ENCODE data around the gene PKP4.

PKP4 gene

DNA sequence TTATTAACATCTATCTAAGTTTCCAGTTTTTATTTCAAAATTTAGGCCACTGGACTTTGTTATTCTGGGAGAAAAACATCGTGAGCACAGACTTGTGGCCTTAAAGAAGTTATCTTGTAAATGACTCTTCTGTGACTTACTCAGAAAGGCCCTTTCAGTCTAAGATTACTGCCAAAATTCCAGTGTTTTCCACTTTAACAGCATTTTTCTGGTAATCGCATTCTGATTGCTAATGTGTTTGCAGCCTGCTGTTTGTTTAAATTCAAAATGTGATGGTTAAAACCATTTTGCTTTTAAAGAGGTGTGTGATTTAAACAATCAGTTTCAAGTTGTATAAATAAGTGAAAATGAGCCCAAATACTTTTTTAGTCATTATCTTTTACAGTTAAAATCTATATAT, 201.6 kb downstream of the PKP4 start:
- DNase-seq, result no peak

DNA sequence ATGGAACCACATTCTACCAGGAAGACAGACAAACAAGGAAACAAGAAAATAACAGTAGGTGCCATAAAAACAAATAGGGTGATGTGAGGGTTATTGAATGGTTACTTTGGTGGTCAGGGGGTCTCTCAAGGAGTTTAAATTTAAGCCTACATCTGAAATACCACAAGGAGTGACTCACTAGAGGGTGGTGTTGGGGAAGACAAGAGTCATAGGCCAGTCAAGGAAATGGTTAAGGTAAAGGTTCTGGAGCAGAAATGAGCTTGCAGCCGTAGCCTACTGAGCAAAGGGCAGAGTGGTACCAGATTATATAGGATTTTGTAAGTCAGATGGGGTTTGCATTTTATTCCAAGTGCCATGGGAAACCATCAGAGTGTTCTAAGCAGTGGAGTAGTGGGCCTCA, 202.7 kb downstream of the PKP4 start:
- no peak for DNase-seq

DNA sequence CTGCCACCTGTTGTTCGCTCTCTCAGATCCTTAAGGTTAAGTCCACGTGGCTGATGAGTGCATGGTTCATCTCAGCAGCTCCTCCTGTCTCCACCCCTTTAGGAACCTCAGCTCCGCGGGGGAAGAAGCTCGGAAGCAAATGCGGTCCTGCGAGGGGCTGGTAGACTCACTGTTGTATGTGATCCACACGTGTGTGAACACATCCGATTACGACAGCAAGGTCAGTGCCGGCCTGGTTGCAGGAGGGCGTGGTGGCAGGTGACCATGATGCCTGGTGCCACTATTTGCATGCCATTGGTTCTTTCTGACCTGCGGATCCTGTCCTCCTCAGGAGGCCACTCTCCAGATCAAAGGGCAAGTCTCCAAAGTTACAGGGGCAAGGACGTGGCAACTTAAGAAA, 204.5 kb downstream of the PKP4 start:
- no peak for DNase-seq

DNA sequence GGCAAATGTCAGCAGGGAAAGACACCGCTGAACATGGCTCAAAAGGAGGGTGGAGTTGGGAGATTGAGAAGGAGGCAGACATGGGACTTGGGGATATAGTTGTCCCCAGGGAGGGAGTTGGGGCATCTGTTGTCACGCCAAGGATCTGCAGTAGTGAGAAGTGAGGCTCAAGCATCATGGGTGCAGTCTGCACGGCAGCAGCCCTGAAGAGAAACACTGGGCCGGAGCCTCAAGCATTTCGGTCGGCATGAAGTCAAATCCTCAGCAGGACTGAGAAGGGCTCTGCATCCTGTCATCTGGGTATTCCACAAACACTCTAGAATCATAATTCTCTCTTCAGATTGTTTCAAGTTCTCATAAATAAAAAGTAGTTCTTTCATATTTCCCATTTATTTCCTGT, 205.7 kb downstream of the PKP4 start:
- no peak for DNase-seq

DNA sequence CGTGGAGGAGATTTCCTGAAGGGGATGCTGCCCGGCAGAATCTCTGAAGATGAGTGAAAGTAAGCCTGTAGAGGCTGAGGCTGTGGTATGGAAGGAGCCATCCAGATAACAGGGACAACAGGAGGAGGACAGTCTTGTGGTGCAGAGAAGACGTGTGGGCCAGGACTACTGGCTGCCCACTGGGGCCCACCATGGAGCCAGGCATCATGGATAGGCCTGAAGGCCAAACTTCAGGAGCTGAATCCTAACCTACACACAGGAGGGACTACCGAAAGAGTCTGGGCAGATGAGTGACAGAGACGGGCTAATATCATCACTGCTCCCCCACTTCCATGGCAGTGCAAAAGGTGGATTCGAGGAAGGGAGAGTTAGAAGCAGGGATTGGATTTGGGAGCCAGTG, 207.0 kb downstream of the PKP4 start:
- DNase-seq, result no peak

DNA sequence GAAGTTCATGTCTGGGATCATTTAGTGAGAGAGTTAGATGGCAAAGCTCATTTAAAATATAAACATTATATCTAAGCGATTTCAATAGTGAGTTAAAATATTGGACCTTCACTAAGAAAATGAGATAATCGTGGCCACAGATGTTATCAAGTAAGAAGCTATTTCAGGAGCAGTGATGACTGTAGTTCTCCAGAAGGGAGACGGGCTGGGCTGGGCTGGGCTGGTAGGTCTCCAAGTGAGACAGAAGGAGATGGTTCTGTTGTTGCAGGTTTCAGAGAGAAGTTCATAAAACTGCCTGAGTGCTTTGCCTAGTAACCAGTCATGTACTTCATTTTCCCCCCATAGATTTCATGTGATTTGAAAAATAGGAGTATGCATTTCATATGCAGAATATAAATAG, 208.2 kb downstream of the PKP4 start:
- no peak for DNase-seq

DNA sequence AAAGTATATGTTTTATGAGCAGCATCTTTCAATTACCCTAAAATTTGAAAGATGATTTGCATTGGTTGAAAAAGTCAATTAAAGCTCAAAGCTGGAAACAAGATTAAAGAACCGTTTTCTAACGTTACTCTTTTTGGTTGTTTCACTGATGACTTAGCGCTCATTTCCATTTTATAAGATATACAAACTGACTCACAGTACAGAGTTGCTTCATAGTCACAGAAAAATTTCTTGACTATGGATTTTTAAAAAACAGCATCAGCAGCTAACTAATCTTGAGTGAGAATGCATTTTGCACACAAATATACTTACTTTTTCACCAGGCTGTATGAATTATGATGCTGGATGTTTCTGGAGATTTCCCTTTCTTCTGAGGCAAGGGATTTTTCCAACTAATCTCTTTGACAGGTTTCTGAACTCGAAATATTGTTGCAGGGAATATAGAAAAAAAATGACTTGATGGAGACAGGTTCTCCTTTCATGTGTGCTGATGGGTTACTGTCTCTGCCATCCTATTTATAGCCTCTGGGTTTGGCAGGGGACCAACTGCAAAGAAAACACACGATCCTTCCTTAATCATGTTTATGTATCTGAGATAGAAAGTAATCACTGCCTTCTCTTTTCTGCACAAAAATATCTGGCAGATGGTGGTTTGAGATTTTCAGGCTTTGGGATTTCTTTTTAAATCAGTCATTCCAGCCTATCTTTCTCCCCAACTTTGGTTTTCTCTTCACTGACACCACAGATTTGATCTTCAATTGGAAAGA, 209.0 kb downstream of the PKP4 start:
- DNase-seq, result no peak

DNA sequence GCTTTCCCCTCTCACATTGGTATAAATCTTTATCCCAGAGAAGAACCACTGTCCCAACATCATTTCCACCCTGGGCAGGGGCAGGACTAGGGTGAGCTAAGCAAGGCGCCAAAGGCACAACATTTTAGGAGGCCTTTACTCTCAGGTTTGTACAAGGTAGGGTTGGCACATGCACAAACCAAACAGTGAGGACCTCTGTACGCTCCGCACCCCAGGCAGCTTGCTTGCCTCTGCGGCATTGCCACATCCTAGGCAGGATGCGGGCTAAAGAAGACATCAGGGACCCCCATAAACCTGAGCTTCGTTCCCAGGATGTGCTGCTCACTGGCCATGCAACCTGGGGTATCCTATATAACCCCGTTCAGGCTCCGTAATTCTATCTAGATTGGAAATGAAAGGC, 210.2 kb downstream of the PKP4 start:
- DNase-seq, result no peak

DNA sequence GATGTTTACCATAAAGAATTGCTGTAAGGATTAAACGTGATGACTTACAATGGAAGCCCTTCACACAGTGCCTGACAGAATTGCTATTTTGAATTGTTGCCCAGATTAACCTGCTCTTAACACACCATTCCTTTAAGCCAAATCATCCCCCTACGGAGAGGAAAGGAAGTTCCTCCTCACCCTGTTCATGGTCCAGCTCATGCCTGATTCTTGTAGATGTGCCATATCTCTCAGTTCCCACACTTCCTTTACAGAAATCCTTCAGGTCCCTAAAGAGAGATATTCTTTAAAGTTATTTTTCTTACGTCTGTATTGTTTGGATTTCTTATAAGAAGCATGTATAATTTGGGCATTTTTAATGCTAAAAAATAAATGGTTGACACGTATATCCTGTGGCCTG, 210.8 kb downstream of the PKP4 start:
- DNase-seq, result no peak

DNA sequence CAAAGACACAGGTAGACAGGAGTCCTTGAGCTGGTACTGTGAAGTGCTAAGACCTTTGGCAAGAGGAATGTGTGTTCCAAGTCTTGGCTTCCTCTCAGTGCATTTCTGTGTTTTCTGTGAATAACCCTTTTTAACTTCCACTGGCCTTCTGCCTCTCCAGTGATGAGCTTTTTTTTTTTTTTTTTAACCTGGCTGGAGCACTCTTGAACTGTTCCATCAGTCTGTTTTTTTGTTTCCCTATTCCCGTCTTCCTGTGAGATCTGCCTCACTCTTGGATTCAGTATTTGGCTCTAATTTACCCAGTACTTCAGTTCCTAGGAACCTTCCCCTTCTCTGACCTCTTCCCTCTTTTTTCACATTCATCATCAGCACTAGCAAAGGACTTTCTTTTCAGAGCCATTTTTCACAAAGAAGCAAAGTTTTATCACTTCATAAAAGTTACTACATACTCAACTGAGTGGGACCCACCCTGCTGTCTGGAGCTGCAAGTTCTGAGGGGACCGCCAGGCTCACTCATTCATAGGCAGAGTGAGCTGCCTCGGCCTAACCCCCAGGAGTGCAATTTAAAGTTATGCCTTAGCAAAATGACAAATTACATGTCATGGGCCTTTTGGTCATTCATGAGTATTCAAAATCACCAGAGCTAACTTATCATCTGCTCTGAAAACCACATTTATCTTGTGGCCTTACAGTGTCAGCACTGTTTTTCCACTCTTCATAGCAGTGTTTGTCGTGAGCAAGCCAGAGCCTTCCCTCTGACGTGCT, 211.4 kb downstream of the PKP4 start:
- no peak for DNase-seq

DNA sequence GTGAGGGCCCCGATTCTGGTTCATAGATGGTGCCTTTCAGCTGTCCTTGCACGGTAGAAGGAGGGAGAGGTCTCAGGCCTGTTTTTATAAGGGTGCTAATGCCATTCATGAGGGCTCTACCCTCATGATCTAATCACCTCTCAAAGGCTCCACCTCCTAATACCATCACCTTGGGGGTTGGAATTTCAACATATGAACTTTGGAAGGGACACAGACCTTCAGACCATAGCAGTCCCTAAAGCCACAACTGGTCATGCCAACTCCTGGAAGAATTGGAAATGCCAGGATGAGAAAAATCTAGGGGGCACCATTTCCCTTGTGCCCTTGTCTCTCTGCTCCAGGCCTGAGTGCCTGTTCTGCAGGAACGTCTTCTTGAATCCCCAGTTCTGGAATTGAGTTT, 213.5 kb downstream of the PKP4 start:
- DNase-seq, result no peak

DNA sequence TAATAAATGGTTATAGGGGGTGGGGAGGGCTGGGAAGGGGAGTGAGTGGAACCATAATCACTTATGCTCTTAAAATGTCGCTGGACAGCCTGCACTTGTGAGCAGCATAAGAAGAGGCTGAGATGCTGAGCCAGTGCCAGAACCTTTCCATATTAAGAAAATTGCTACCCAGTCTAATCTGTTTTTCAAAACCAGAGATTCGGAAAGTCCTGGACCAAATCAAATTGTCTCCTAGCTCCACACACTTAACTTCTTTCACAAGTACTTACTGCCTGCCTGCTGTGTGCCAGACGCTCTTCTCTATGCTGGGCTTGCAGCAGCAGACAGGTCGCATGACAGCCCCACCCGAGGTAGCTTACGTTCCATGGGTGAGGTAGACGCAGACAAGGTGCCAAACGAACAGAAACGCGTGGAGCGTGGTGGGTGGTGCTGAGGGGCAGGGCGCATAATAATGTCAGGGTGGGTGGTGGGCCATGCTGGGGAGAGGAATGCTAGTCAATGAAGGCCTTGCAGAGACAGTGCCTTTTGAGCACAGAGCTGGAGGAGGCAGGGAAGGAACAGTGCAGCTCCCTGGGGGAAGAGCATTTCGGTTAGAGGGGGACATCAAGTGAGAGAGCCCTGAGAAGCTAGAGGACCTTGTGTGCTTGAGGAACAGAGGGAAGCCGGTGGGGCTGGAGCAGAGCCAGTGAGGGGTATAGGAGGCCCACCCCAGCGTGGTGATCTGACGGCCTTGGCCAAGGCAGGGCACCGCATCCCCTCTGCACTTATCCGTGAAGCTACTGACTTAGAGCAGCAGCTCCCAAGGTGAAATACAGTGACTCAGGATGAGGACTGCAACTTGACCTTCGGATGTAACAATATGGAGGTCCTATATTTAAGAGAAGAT, 214.9 kb downstream of the PKP4 start:
- no peak for DNase-seq

DNA sequence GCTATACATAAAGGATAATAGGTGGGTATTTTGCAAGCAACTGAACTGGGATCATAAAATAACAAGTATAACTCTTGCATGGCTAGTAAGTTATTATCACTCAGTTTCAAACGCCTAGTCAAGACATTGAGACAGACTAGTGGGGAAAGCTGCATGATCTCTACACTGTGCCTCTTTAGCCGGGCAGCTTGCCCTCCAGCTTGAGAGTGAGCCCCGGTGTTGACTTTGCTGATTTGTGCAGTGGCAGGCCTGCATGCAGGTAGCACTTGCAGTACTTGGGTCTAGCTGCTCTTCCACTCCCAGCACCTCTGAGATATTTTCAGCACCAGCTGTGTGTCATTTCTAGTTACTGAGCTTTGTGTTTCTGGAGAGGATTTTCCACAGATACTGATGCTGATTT, 219.5 kb downstream of the PKP4 start:
- no peak for DNase-seq

DNA sequence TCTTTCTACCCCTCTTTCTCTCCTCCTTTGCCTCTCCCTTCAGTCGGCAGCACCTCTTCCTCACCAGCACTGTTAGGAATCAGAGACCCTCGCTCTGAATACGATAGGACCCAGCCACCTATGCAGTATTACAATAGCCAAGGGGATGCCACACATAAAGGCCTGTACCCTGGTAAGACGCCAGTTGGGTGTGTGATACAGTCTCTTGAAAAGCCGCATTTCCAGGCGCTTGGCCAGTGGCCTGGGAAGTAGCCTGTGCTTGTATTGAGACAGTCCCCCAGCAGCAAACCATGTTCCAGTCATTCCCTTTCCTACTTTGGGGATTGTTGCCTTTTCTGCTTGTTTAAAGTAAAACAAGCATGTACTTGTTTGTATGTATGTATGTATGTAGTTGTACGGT, 219.9 kb downstream of the PKP4 start:
- no peak for DNase-seq

DNA sequence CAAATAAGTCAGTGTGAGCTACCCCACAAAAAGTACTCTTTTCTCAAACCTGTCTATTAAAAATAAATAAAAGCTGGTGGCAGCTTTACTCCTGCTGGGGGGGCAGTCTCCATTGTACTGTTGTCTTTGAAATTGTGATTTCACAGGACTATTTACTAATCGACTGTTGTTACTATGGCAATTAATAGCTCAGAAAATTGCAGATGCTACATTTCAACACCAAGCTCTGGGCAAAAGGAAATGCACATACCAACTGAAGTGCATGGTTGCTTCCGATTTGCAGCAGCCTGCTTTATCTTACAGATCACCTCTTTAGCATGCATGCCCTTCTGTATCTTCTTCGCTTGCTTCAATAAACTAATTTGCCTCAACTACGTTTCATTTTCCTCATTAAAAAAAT, 220.8 kb downstream of the PKP4 start:
- no peak for DNase-seq

DNA sequence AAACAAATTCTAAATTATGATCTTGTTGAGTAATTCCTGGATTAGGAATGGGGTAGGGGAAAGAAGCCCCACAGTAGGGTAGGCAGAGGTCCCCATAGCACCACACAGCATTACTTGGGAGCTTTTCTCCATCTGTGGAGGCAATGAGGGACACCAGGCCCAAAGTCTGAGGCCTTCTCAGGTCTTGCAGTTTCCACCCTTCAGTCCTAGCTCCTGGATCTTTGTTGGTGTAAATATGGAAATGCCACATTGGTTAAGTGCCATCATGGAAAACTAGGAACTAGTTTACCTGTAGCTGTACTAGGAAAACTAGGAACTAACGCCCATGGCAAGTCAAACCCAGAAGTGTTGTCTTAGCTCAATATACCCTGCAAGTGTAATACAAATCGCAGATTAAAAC, 225.1 kb downstream of the PKP4 start:
- DNase-seq, result no peak

DNA sequence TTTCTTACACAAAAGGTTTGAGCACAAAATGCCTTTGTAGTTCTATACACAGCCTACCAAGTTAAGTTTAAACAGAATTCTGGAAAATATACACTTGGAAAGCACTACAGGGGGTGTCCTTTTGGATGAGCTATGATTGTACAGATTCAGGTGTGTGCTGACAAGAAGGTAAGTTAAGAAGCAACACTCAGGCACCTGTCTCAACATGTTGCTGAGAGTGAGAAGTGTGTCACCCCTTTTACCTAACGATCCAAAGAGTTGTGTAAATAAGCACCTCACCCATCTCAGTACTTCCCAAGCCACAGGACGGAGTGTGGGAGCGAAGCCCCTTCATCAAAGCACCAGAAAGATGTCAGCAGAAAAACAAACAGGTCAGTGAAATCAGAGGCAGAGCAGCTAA, 228.9 kb downstream of the PKP4 start:
- no peak for DNase-seq

DNA sequence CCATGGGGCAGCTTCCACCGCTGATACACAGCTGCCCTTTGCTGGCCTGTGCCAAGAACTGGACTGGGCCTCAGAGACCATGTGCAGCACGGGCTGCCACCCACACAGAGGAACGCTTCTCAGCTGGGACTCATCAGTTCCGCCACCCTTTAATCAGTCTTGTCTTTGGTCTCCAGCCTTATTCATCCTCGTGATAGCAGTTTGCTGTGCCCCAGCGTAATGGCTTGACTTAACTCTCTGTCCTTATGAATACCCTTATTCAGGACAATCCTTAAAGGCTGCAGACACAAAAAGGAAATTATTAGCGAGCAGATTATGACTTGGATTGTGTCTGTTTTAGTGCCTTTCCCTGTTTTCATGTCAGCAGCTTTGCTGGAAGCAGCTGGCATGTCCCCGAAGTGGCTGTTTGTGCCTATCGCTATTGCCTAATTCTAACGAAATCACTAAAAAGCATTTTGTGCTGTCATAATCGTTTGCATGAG, 229.5 kb downstream of the PKP4 start:
- no peak for DNase-seq

DNA sequence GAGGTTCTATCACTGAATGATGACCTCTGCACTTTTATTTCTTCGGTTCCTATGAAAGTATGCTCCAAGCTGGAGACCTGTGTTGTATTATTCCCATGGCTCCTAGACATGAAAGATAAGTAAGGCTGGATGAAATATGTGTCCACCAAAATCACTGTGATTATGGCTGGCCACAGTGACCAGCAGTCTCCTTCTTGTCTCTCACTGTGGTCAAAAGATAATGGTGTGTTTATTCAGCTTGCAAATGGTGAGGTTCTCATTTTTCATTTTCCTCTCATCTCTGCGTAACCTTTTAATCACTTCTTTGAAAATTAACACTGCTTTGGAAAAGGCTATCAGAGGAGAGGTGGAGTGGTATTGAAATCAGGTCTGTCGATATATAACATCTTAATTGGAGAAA, 230.6 kb downstream of the PKP4 start:
- no peak for DNase-seq

DNA sequence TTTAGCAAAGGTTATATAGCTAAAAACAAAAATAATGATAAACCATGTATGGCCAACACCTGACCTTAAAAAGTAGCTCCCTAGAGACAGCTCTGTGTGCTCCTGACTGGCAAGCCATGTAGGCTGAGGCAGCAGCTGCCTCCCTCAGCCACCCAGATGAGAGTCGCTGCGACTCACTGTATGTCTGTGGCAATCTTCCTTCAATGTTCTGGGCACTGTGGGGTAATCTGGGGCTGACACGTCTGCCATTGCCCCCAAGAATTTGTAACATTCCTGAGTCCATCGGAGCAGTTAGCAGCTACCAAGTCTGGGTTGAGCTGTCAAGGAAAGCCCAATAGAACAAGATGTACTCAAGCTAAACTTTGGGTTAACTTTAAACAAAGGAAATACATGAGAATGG, 232.0 kb downstream of the PKP4 start:
- DNase-seq, result no peak

DNA sequence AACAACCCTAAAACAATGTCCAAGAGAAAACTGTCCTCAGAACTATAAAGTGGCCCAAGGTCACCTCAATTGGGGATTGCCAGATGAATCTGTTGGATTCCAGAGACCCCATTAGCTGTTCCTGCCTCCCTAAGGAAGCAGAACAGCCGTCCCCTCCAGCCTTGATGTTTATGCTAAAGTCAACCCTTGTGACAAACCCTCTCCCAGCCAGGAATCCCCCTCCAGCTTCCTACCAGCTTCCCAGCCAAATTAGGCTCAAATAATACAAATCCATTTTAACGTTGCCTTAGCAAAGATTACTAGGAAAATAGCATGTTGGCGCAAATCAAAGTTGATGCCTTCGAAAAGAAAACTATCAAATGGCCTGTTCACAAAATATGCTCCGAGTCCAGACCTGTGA, 232.6 kb downstream of the PKP4 start:
- no peak for DNase-seq

DNA sequence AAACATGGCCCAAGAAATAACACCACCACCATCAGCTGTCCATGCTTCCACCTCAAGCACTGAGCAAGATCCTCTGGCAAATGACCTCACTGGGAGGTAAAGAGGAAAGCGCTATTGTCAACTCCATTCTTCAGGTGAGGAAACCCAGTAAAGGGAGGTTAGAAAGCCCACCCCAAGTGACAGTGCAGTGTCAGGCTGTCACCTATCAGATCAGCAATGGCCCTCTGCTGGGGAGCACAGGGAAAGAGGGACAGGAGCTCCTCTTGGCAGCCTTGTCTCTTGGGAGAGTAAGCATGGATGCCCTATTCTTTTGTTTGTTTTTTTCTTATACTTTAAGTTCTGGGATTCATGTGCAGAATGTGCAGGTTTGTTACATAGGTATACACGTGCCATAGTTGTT, 234.1 kb downstream of the PKP4 start:
- no peak for DNase-seq

DNA sequence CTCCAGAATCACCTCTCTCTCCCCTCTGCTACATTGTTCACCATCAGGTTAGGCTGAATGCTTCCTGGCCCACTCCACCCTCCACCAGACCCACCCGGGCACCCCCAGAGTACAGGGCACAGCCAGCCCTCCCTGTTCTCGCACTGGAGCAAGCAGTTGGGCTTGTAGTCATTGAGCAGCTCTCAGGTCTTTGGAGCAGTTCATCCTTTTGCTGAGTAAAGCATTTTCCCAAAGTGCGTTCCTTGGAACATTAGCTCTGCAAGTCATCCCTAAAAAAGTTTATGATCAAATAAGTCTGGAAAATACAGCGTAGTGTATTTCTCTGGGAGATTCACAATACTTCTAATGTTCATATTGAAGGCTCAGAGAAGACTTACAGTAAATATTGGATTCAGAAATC, 234.9 kb downstream of the PKP4 start:
- DNase-seq, result no peak
